Chondrocyte (in vitro differentiated cells): Measurements from ENCODE around the gene TEDDM1. TPM values are rescaled to one million over a fixed set of nuclear protein-coding genes. Genes with fewer than 3 reads are reported as not detected.
A peak's percentile ranks its signal among the peaks of the same experiment; 100 is the strongest.
"Not testable (repeated sequence)": the region's sequence is repeated elsewhere in the genome, so short reads cannot be mapped to it uniquely, and the experiment has no call there.

Source experiments
- DNase-seq: peaks from one replicate; pipeline ENCODE4 v3.0.0; 2021; ENCODE audit warnings: mixed read lengths, low spot score
- H3K27ac Mint-ChIP-seq: one replicate; pipeline ENCODE4 v1.8.0; 2021; ENCODE audit warnings: mild to moderate bottlenecking, moderate library complexity, mixed read lengths; ENCODE audit not compliant: unreplicated experiment
- H3K27me3 Mint-ChIP-seq: 2 replicates; pipeline ENCODE4 v1.8.0; 2021; ENCODE audit warnings: low read depth, mixed read lengths
- H3K36me3 Mint-ChIP-seq: 2 replicates; pipeline ENCODE4 v1.8.0; 2021; ENCODE audit warnings: low read depth, mixed read lengths
- H3K4me1 Mint-ChIP-seq: 2 replicates; pipeline ENCODE4 v1.8.0; 2021; ENCODE audit warnings: low read depth, mild to moderate bottlenecking, mixed read lengths
- H3K4me3 Mint-ChIP-seq: one replicate; pipeline ENCODE4 v1.8.0; 2021; ENCODE audit warnings: mild to moderate bottlenecking, moderate library complexity, mixed read lengths; ENCODE audit not compliant: unreplicated experiment
- H3K9me3 Mint-ChIP-seq: 2 replicates; pipeline ENCODE4 v1.8.0; 2021; ENCODE audit warnings: low read depth, mixed read lengths
- CTCF ChIP-seq: fragments of 200-600 bp; sonication (generic); IDR thresholded peaks from 2 replicates; pipeline ENCODE4 v1.5.0; 2021; ENCODE audit warnings: antibody characterized with exemption, mild to moderate bottlenecking, moderate library complexity
- long read RNA-seq: library from polyadenylated mRNA; stranded (forward); transcript quantifications from one replicate; pipeline ENCODE4 v2.0.0, GENCODE V29; 2021
- total RNA-seq: library from RNA; stranded (reverse); gene quantifications from 3 replicates; pipeline ENCODE4 v1.2.1, GENCODE V29; 2021

Gene TEDDM1
- not detected in 3 replicates for total RNA-seq
- long read RNA-seq = 0 reads

- Mint-ChIP-seq H3K27ac (no peak within 1 kb of the TSS), H3K9me3 (peaks cover 4% of the 10 kb centered on the region), H3K36me3 (peaks cover 2% of the 10 kb centered on the region), H3K4me1 (peaks cover 10% of the 10 kb centered on the region), H3K4me3 (no peak within 1 kb of the TSS), H3K27me3 (peaks cover 18% of the 10 kb centered on the region)
- no peak for DNase-seq
- TF ChIP-seq CTCF = no peak
Observed at GRCh38 chr1:182400567-182400966, at the start of gene TEDDM1. TEDDM1 (minus strand) TSS chr1:182400667; CDS start chr1:182400485, 182 bp downstream.

- Mint-ChIP-seq H3K27me3 (peaks cover 24% of the 10 kb centered on the region), H3K27ac (no peak within 1 kb of the TSS), H3K4me1 (no peaks in the 10 kb centered on the region), H3K4me3 (no peak within 1 kb of the TSS), H3K9me3 (no peaks in the 10 kb centered on the region), H3K36me3 (no peaks in the 10 kb centered on the region)
- DNase-seq = no peak
- TF ChIP-seq CTCF = no peak
Observed at GRCh38 chr1:182450087-182450486, 49.6 kb upstream of the TEDDM1 start, which contains the start of gene RGSL1. RGSL1 (plus strand) TSS chr1:182450146; CDS start chr1:182450166, 20 bp downstream.

GRCh38 chr1:182447660-182448059, 47.2 kb upstream of the TEDDM1 start:
- Mint-ChIP-seq H3K36me3 (no peaks in the 10 kb centered on the region), H3K9me3 (no peaks in the 10 kb centered on the region), H3K27ac (no peak overlapping the region), H3K27me3 (peaks cover 15% of the 10 kb centered on the region), H3K4me1 (no peaks in the 10 kb centered on the region), H3K4me3 (no peak overlapping the region)
- no peak for TF ChIP-seq CTCF
- DNase-seq = no peak

- not testable (repeated sequence) for DNase-seq
Observed at GRCh38 chr1:182447124-182447523, 46.7 kb upstream of the TEDDM1 start.

GRCh38 chr1:182446033-182446669, 45.7 kb upstream of the TEDDM1 start:
- Mint-ChIP-seq H3K9me3 (no peaks in the 10 kb centered on the region), H3K27ac (no peak overlapping the region), H3K4me3 (no peak overlapping the region), H3K4me1 (no peaks in the 10 kb centered on the region), H3K27me3 (peaks cover 18% of the 10 kb centered on the region), H3K36me3 (no peaks in the 10 kb centered on the region)
- no peak for DNase-seq
- peak; percentile 91 for TF ChIP-seq CTCF

More at GRCh38 chr1:182447124-182447523, 46.7 kb upstream of the TEDDM1 start:
- not testable (repeated sequence) for H3K36me3 Mint-ChIP-seq, H3K27ac Mint-ChIP-seq, H3K4me1 Mint-ChIP-seq, H3K4me3 Mint-ChIP-seq, H3K9me3 Mint-ChIP-seq
- peaks cover 18% of the 10 kb centered on the region for H3K27me3 Mint-ChIP-seq

GRCh38 chr1:182444497-182444896, 44.0 kb upstream of the TEDDM1 start:
- Mint-ChIP-seq H3K9me3 (no peaks in the 10 kb centered on the region), H3K27me3 (peaks cover 16% of the 10 kb centered on the region), H3K27ac (no peak overlapping the region), H3K4me1 (no peaks in the 10 kb centered on the region), H3K36me3 (no peaks in the 10 kb centered on the region), H3K4me3 (no peak overlapping the region)
- DNase-seq = no peak
- TF ChIP-seq CTCF = peak; percentile 13
